ENCODE data around the gene KRT35. TPM values are rescaled to one million over a fixed set of nuclear protein-coding genes. Genes with fewer than 3 reads are reported as not detected.
"Not testable (repeated sequence)": the region's sequence is repeated elsewhere in the genome, so short reads cannot be mapped to it uniquely, and the experiment has no call there.

The KRT35 gene
- total and polyA plus RNA-seq, 12 donors, result not detected

- no peak for DNase-seq
- intact Hi-C loops (cut with DNase I), result no loop called here
- H3K27me3 ChIP-seq, result no peaks in the 10 kb centered on the region
- no peak for TF ChIP-seq POLR2A (IDR thresholded peaks at IDR 0.05)
- no peak for TF ChIP-seq CTCF (IDR thresholded peaks at IDR 0.05)
- no peaks in the 10 kb centered on the region for H3K9me3 ChIP-seq (replicated peaks in 1 of 3)
- no peaks in the 10 kb centered on the region for H3K4me1 ChIP-seq (replicated peaks in 1 of 2)
- 54 to 66% (median 63%) methylated on average over 4 of the region's 4 CpGs for WGBS, 4 donors
- no peak overlapping the region for H3K4me3 ChIP-seq
- no peak overlapping the region for H3K27ac ChIP-seq
- H3K36me3 ChIP-seq (replicated peaks in 1 of 2), result no peaks in the 10 kb centered on the region
These were observed 46.9 kb downstream of the KRT35 start for GRCh38 chr17:41434005-41434404.

GRCh38 chr17:41433586-41433985 lies 47.4 kb downstream of the KRT35 start:
- 56 to 66% (median 59%) methylated on average over 4 of the region's 4 CpGs for WGBS, 4 donors
- intact Hi-C loops (cut with DNase I), result no loop called here
- H3K36me3 ChIP-seq (replicated peaks in 1 of 2), result no peaks in the 10 kb centered on the region
- DNase-seq, result no peak
- H3K27ac ChIP-seq, result no peak overlapping the region
- H3K4me3 ChIP-seq, result no peak overlapping the region
- no peak for TF ChIP-seq CTCF (IDR thresholded peaks at IDR 0.05)
- TF ChIP-seq POLR2A (IDR thresholded peaks at IDR 0.05), result no peak
- no peaks in the 10 kb centered on the region for H3K9me3 ChIP-seq (replicated peaks in 1 of 3)
- H3K4me1 ChIP-seq (replicated peaks in 1 of 2), result no peaks in the 10 kb centered on the region
- no peaks in the 10 kb centered on the region for H3K27me3 ChIP-seq

GRCh38 chr17:41430376-41430775 lies 50.6 kb downstream of the KRT35 start:
- 86 to 91% (median 89%) methylated on average over 9 of the region's 9 CpGs for WGBS, 4 donors
- H3K4me3 ChIP-seq; H3K27ac ChIP-seq; DNase-seq; H3K36me3 ChIP-seq (replicated peaks in 1 of 2); H3K9me3 ChIP-seq (replicated peaks in 1 of 3); H3K27me3 ChIP-seq; intact Hi-C loops (cut with DNase I); H3K4me1 ChIP-seq (replicated peaks in 1 of 2): not testable (repeated sequence)

DNA sequence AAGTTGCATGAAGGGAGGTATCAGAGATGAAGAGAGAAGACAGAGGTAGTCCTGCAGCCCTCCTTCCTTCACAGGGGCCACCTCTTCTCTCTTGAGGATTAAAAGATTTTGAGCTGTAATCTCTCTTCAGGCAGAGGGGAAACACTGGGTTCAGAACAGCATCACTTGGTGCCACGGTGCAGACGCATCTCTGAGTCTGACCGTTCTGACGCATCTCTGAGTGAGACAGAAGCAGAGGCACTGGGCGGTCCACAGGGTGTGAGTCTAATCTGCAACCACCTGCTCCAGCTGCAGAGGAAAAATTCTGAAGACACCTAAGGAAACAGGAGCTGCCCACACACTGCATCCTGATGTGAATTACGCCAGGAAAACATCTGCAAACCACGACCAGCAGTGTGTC lies 51.3 kb downstream of the KRT35 start:
- Histone ChIP-seq H3K36me3 (replicated peaks in 1 of 2) (no peaks in the 10 kb centered on the region), H3K27me3 (no peaks in the 10 kb centered on the region), H3K4me1 (replicated peaks in 1 of 2) (no peaks in the 10 kb centered on the region), H3K27ac (no peak overlapping the region), H3K4me3 (no peak overlapping the region), H3K9me3 (replicated peaks in 1 of 3) (no peaks in the 10 kb centered on the region)
- TF ChIP-seq CTCF (IDR thresholded peaks at IDR 0.05), result no peak
- TF ChIP-seq POLR2A (IDR thresholded peaks at IDR 0.05), result no peak
- intact Hi-C loops (cut with DNase I), result no loop called here
- WGBS, 4 donors, result 79 to 84% (median 80%) methylated on average over 7 of the region's 7 CpGs
- DNase-seq, result no peak

- no peak overlapping the region for H3K27ac ChIP-seq
- H3K36me3 ChIP-seq (replicated peaks in 1 of 2), result no peaks in the 10 kb centered on the region
- no peaks in the 10 kb centered on the region for H3K27me3 ChIP-seq
- no peak for TF ChIP-seq CTCF (IDR thresholded peaks at IDR 0.05)
- no peak for TF ChIP-seq POLR2A (IDR thresholded peaks at IDR 0.05)
- DNase-seq, result no peak
- no peak overlapping the region for H3K4me3 ChIP-seq
- intact Hi-C loops (cut with DNase I), result no loop called here
- no peaks in the 10 kb centered on the region for H3K4me1 ChIP-seq (replicated peaks in 1 of 2)
- no peaks in the 10 kb centered on the region for H3K9me3 ChIP-seq (replicated peaks in 1 of 3)
- WGBS, 4 donors, result 63 to 82% (median 73%) methylated on average over 4 of the region's 4 CpGs
These were observed 52.2 kb downstream of the KRT35 start for GRCh38 chr17:41428591-41429291.
